Activated CD4-positive, alpha-beta T cell treated with anti-CD3 and anti-CD28 coated beads for 36 hours (primary cell): ENCODE measurements around the gene GSE1. TPM values are rescaled to one million over a fixed set of nuclear protein-coding genes. Genes with fewer than 3 reads are reported as not detected.

Experiments
- ATAC-seq: fragments of 200-7000 bp; cut with Tn5 transposase; one replicate; pipeline ENCODE4 v1.10.0; 2021; ENCODE audit warnings: mild to moderate bottlenecking, moderate library complexity
- CTCF ChIA-PET: fragments of 350-600 bp; sonication (Branson Sonifier 250); formaldehyde crosslinking; loops from one replicate; lab custom pipeline; 2021; ENCODE audit warnings: antibody characterized with exemption; lab: Charles Lee
- POLR2A ChIA-PET: fragments of 350-600 bp; sonication (Branson Sonifier 250); formaldehyde crosslinking; loops from one replicate; lab custom pipeline; 2021; ENCODE audit warnings: antibody characterized with exemption, inconsistent platforms; lab: Charles Lee
- DNase-seq: peaks from one replicate; pipeline ENCODE4 v3.0.0-alpha.2; 2020
- H3K27ac Mint-ChIP-seq: one replicate; pipeline ENCODE4 v1.8.0; 2021; ENCODE audit warnings: mixed read lengths
- H3K27me3 Mint-ChIP-seq: one replicate; pipeline ENCODE4 v1.8.0; 2021; ENCODE audit warnings: mixed read lengths
- H3K36me3 Mint-ChIP-seq: one replicate; pipeline ENCODE4 v1.8.0; 2021; ENCODE audit warnings: low read depth, mixed read lengths
- H3K4me1 Mint-ChIP-seq: one replicate; pipeline ENCODE4 v1.8.0; 2021; ENCODE audit warnings: mixed read lengths
- H3K4me3 Mint-ChIP-seq: one replicate; pipeline ENCODE4 v1.8.0; 2021; ENCODE audit warnings: mild to moderate bottlenecking, moderate library complexity, mixed read lengths
- H3K9me3 Mint-ChIP-seq: one replicate; pipeline ENCODE4 v1.8.0; 2021; ENCODE audit warnings: low read depth, mixed read lengths
- intact Hi-C, 2 experiments: fragments of 100-400 bp; cut with DNase I in 1 of 2; cut with micrococcal nuclease in 1 of 2; formaldehyde crosslinking; loops; one replicate each; pipeline versions ENCODE4 v1.14.2 to v1.15.1; 2022 to 2024; cut with DNase I, micrococcal nuclease
- total RNA-seq, 2 experiments: library from RNA; stranded (reverse); gene quantifications; one replicate each; pipeline ENCODE4 v1.2.3, GENCODE V29; 2021

Gene GSE1
- total RNA-seq, 2 experiments from 2014 or later, result 13.2 to 13.5 TPM

DNA sequence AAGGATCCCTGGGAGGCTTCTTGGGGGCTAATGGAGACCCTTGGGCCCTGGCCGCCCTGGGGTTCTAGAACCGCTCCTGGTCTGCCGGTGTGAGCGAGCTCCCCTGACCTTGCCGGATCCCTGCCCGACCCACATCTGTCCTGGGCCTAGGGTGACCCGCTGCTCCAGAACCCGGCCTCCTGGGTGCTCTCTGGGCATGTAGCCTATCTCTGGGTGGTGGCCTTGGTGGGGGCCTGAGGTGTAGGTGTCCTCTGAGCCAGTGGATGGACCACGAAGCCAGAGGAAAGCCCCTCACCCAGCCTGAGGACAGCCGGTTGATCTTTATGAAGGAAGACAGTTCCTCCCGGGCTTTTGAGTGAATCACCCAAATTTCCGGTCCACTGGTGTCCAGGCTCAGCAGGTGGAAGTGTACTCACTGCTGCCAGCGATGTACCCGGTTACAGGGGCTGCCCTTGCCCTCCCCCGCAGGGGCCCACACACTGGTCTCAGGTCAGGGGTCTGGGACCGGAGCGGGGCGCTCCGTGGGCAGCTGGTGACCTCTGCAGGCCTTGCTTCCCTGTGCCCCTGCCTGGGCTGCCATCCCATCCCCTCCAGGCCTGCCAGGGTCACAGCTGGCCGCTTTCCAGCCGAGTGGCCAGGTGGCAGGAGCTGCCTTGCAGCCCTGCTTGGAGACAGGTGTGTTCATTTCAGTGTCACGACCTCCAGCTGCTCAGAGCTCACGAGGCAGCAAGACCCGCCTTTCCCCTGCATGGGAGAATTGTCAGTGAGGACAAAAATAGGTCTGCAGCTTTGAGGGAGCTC lies 10.5 kb upstream of the GSE1 start:
- H3K36me3 Mint-ChIP-seq, result no peaks in the 10 kb centered on the region
- ATAC-seq (no peak), DNase-seq (no peak)
- intact Hi-C loops, result no loop called here
- no peaks in the 10 kb centered on the region for H3K27me3 Mint-ChIP-seq
- ChIA-PET POLR2A (no interaction called here), CTCF (interaction anchor here (2.1 kb wide), 1 partner anchor 13 kb away, joined by 7 read pairs; no protein-coding TSS in a partner anchor)
- H3K27ac Mint-ChIP-seq, result no peak overlapping the region
- H3K4me1 Mint-ChIP-seq, result no peaks in the 10 kb centered on the region
- no peaks in the 10 kb centered on the region for H3K9me3 Mint-ChIP-seq
- H3K4me3 Mint-ChIP-seq, result no peak overlapping the region

DNA sequence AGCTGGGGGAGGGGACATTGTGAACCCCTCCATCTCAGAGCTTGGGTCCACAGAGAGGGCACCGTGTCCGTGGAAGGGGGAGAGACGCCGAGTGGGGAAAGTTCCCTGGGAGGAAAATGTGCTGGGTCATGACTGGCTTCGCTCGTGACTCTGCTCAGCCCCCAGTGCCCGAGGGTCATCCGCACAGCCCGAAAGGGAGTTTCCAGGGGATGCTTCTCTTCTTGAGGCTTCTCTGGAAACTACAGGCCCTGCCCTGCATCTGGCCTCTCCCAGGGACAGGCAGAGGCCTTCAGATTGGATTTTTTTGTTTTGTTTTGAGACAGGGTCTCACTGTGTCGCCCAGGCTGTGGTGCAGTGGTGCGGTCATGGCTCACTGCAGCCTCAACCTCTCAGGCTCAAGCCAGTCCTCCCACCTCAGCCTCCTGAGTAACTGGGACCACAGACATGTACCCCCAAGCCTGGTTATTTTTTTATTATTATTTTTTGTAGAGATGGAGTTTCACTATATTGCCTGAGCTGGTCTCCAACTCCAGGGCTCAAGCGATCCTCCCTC lies 9.8 kb upstream of the GSE1 start:
- ChIA-PET POLR2A (no interaction called here), CTCF (no interaction called here)
- no peaks in the 10 kb centered on the region for H3K36me3 Mint-ChIP-seq
- DNase-seq (no peak), ATAC-seq (no peak)
- H3K27ac Mint-ChIP-seq, result no peak overlapping the region
- H3K4me3 Mint-ChIP-seq, result no peak overlapping the region
- H3K27me3 Mint-ChIP-seq, result peaks cover 2% of the 10 kb centered on the region
- H3K9me3 Mint-ChIP-seq, result no peaks in the 10 kb centered on the region
- no peaks in the 10 kb centered on the region for H3K4me1 Mint-ChIP-seq
- intact Hi-C loops, result no loop called here

- Mint-ChIP-seq H3K27me3 (peaks cover 5% of the 10 kb centered on the region), H3K4me1 (no peaks in the 10 kb centered on the region), H3K9me3 (no peaks in the 10 kb centered on the region), H3K27ac (no peak overlapping the region), H3K36me3 (no peaks in the 10 kb centered on the region), H3K4me3 (no peak overlapping the region)
- POLR2A ChIA-PET, result no interaction called here
- CTCF ChIA-PET, result no interaction called here
- ATAC-seq (no peak), DNase-seq (no peak)
- intact Hi-C loops, result no loop called here
Measured at GRCh38 chr16:85604145-85604705, 8.9 kb upstream of the GSE1 start.

- intact Hi-C loops, result no loop called here
- H3K27ac Mint-ChIP-seq, result no peak overlapping the region
- no peak overlapping the region for H3K4me3 Mint-ChIP-seq
- no peaks in the 10 kb centered on the region for H3K9me3 Mint-ChIP-seq
- peaks cover 5% of the 10 kb centered on the region for H3K27me3 Mint-ChIP-seq
- no peak for ATAC-seq
- peaks cover 10% of the 10 kb centered on the region for H3K4me1 Mint-ChIP-seq
- H3K36me3 Mint-ChIP-seq, result no peaks in the 10 kb centered on the region
- ChIA-PET CTCF (interaction anchor here (1.0 kb wide), 1 partner anchor 184 kb away, joined by 3 read pairs; no protein-coding TSS in a partner anchor), POLR2A (no interaction called here)
- DNase-seq, result no peak
Measured at GRCh38 chr16:85605051-85605911, 7.8 kb upstream of the GSE1 start.

GRCh38 chr16:85605912-85606841 lies 6.9 kb upstream of the GSE1 start:
- Mint-ChIP-seq H3K9me3 (no peaks in the 10 kb centered on the region), H3K4me1 (peaks cover 16% of the 10 kb centered on the region), H3K27me3 (peaks cover 7% of the 10 kb centered on the region), H3K4me3 (no peak overlapping the region), H3K27ac (no peak overlapping the region), H3K36me3 (no peaks in the 10 kb centered on the region)
- POLR2A ChIA-PET, result no interaction called here
- DNase-seq (no peak), ATAC-seq (no peak)
- CTCF ChIA-PET, result interaction anchor here (0.7 to 1.7 kb wide), 3 partner anchors 10 to 185 kb away, joined by 3 to 8 read pairs (median 3); no protein-coding TSS in a partner anchor
- intact Hi-C loops, result no loop called here

- DNase-seq, result no peak
- H3K27ac Mint-ChIP-seq, result no peak overlapping the region
- H3K9me3 Mint-ChIP-seq, result no peaks in the 10 kb centered on the region
- H3K27me3 Mint-ChIP-seq, result peaks cover 7% of the 10 kb centered on the region
- CTCF ChIA-PET, result interaction anchor here (0.7 to 1.7 kb wide), 4 partner anchors 9 to 492 kb away, joined by 3 to 8 read pairs (median 3); no protein-coding TSS in a partner anchor
- ATAC-seq, result no peak
- no peak overlapping the region for H3K4me3 Mint-ChIP-seq
- intact Hi-C loops, result no loop called here
- peaks cover 16% of the 10 kb centered on the region for H3K4me1 Mint-ChIP-seq
- H3K36me3 Mint-ChIP-seq, result no peaks in the 10 kb centered on the region
- POLR2A ChIA-PET, result no interaction called here
Measured at GRCh38 chr16:85606904-85607303, 6.2 kb upstream of the GSE1 start.

DNA sequence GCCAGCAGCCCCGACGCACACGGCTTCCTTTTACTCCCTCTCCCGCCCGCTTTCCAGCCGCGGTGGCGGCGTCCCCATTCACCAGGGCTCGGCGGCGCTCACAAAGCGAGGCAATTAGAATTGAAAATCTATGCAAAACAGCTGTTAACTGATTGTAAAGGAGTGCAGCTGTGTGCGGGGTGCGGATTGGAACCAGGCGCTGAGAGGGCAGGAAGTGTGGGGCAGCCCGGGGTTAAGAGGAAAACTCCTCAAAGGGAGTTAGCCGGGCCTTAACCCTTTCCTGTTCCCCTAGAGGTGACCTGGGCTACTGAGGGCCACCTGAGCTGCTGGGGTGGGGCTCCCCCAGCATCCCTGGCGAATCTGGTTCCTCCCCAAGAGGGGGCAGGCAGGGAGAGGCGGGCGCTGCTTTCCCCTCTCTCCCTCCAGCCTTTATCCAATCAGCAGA lies 5.8 kb upstream of the GSE1 start:
- POLR2A ChIA-PET, result no interaction called here
- Mint-ChIP-seq H3K27ac (no peak overlapping the region), H3K4me3 (no peak overlapping the region), H3K4me1 (peaks cover 16% of the 10 kb centered on the region), H3K27me3 (peaks cover 7% of the 10 kb centered on the region), H3K36me3 (no peaks in the 10 kb centered on the region), H3K9me3 (no peaks in the 10 kb centered on the region)
- ATAC-seq (no peak), DNase-seq (peak; percentile 20)
- intact Hi-C loops, result no loop called here
- CTCF ChIA-PET, result interaction anchor here (0.7 to 1.7 kb wide), 4 partner anchors 9 to 492 kb away, joined by 3 to 8 read pairs (median 3); no protein-coding TSS in a partner anchor

DNA sequence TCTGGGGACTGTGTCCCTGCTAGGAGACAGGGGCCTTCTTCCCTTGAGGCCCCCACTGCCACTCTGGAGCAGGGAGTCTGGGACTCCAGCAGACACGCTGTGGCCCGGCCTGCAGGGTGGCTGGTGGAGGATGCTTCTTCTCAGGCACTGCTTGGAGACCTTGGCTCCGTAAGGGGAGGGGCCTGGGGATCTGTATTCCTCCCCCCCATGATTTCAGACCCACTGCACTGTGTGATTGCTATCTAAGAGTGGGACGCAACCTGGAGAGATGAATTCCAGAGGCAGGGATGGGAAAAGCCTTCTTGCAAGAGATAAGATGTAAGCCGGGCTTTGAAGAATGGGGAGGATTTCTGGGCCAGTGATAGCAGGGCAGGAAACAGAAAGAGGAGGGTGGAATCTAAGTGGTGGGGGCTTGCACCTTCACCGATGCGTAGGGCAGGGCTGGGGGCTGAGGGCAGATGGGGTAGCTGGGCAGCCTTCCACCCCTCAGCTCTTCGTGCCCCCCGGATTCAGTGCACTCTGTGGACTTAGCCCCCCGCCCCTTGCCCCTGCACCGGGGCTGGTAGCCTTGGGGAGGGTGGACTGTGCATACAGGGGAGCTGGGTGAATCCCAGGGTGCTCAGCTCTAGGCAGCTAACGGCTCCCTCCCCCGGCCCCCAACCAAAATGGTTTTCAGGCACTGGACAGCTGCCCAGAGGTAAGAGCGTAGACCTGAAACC lies 5.2 kb upstream of the GSE1 start:
- POLR2A ChIA-PET, result no interaction called here
- intact Hi-C loops, result no loop called here
- CTCF ChIA-PET, result interaction anchor here (0.6 to 1.7 kb wide), 4 partner anchors 8 to 493 kb away, joined by 3 to 8 read pairs (median 4); no protein-coding TSS in a partner anchor
- no peaks in the 10 kb centered on the region for H3K9me3 Mint-ChIP-seq
- H3K27ac Mint-ChIP-seq, result no peak overlapping the region
- H3K36me3 Mint-ChIP-seq, result no peaks in the 10 kb centered on the region
- H3K27me3 Mint-ChIP-seq, result peaks cover 7% of the 10 kb centered on the region
- ATAC-seq (no peak), DNase-seq (no peak)
- H3K4me3 Mint-ChIP-seq, result no peak overlapping the region
- H3K4me1 Mint-ChIP-seq, result peaks cover 19% of the 10 kb centered on the region

- ChIA-PET POLR2A (no interaction called here), CTCF (interaction anchor here (0.6 to 0.7 kb wide), 3 partner anchors 27 to 187 kb away, joined by 3 to 4 read pairs (median 3); no protein-coding TSS in a partner anchor)
- no peak overlapping the region for H3K27ac Mint-ChIP-seq
- no peaks in the 10 kb centered on the region for H3K9me3 Mint-ChIP-seq
- peaks cover 7% of the 10 kb centered on the region for H3K27me3 Mint-ChIP-seq
- DNase-seq, result no peak
- ATAC-seq, result no peak
- no peaks in the 10 kb centered on the region for H3K36me3 Mint-ChIP-seq
- intact Hi-C loops, result no loop called here
- no peak overlapping the region for H3K4me3 Mint-ChIP-seq
- H3K4me1 Mint-ChIP-seq, result peaks cover 19% of the 10 kb centered on the region
Measured at GRCh38 chr16:85608515-85608885, 4.6 kb upstream of the GSE1 start.

DNA sequence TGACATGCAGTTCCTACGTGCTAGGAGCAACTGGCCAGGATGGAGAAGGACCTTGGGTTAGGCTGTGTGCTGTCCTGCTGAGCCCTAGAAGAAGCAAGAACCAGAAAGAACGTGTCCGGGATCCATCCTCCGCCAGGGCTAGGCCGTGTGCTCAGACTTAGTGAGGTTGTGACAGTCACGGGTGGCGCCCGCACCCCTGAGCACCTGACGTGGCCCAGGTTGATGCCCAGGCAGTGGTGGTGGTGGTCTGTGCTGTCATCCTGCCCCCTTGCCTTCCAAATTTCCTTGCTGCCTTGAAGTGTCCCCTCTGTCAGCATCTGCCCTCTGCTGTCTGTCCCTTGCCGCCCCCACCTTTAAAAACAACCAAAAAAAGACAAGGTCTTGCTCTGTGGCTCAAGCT lies 4.2 kb upstream of the GSE1 start:
- ATAC-seq, result no peak
- H3K36me3 Mint-ChIP-seq, result no peaks in the 10 kb centered on the region
- CTCF ChIA-PET, result interaction anchor here (0.6 to 2.8 kb wide), 8 partner anchors 27 to 188 kb away, joined by 3 to 38 read pairs (median 3); no protein-coding TSS in a partner anchor
- H3K4me3 Mint-ChIP-seq, result no peak overlapping the region
- H3K27ac Mint-ChIP-seq, result no peak overlapping the region
- peaks cover 19% of the 10 kb centered on the region for H3K4me1 Mint-ChIP-seq
- POLR2A ChIA-PET, result interaction anchor here (0.6 kb wide), 2 partner anchors 103 to 558 kb away, joined by 3 to 5 read pairs; no protein-coding TSS in a partner anchor
- no peaks in the 10 kb centered on the region for H3K9me3 Mint-ChIP-seq
- no peak for DNase-seq
- intact Hi-C loops, result no loop called here
- peaks cover 7% of the 10 kb centered on the region for H3K27me3 Mint-ChIP-seq
